GM21619 (cell line): ENCODE measurements around the gene GUCY2F.

Experiments used
- ATAC-seq: cut with Tn5 transposase; IDR thresholded peaks from one replicate; pipeline ENCODE4 v1.9.1; 2021; ENCODE audit not compliant: unreplicated experiment

Gene GUCY2F

DNA sequence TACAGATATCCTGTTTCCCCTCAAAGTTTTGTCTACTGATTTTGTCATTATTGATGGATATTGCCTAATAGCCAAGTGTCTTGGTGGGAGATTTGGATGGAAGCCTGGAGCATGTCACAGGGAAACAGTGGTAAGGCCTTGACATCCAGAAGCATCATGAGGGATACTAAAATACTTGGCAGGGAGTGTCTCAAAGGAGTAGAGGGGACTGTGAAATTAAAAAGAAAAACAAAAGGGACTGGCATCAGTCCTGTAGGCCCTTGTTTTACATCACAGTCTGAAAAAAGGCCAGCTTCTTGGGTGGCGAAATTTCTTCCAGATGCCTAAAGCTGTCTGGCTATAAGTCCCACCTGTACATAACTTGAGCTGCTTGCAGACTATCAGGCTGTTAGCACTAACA lies 83.8 kb downstream of the GUCY2F start:
- no peak for ATAC-seq

DNA sequence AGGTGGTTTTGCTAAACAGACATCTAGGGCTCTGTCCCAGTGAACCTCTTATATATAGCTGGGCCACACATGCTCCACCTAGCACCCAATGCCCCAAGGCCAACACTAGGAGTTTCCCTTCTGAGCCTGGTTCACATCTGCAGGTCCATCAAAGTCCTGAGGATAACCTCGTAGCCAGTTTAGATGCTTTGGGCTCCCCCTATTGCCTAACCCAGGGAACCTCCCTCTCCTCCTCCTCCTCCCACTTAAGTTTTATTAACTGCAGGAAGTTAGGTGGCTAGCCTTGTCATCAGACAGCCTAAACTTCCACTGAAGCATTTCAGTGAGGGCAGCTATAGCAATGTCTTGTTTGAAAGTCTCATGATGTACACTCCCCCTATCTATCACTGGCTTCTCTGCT lies 88.0 kb downstream of the GUCY2F start:
- ATAC-seq = no peak

DNA sequence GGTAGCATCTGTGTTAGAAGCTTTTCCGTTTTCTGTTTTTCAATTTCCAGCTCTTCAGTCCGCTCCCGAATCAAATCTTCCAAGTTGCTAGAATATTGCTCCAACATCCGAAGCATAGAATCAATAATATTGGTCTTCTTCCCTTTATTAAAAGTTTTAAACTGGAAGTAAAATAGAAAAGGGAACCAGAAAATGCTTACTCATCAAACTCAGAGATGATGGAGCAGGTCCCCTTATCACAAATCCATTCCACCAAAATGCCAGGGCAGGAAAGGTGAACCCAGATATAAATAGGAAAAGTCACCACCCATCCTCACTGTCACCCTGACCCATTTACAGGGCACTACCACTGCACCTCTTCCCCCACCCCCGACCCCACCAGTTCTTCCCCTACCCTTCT lies 89.0 kb downstream of the GUCY2F start:
- ATAC-seq = no peak

DNA sequence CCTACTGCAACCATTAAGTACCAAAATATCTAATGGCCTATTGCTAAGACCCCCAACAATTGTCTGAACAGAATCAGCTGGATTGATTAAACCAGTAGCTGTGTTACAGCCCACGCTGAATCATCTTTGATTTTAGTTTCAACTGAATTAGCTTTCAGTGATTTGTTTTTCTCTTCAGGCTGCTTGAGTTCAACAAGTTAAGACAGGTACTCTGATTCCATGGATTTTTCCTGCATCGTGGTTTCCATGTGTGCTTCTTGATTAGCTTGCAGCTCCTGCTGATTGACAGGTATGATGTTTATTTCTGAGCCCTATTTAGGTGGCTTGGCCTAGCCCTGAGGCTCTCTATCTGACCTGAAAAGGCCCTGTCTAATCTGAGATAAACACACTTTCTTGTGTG lies 91.3 kb downstream of the GUCY2F start:
- ATAC-seq = no peak

DNA sequence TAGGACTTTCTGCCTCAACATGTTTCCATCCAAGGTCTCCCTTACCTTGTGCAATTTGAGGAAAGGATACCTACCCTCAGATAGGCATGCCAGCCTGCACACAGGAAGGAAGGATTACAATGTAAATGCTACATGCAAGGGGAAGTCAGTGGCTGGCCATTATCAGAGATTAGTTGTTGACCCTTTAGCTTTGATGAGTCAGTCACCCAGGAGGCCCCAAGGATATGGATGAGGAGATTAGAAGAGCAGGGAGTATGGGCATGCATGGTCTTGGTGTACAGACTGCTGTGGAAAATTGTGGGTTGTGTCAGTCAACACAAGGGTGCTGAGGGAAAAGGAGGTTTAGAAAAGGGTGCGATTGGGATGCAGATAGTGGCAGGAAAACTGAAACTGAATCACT lies 92.0 kb downstream of the GUCY2F start:
- no peak for ATAC-seq

- no peak for ATAC-seq
Measured at GRCh38 chrX:109384699-109385098, 97.2 kb downstream of the GUCY2F start.

DNA sequence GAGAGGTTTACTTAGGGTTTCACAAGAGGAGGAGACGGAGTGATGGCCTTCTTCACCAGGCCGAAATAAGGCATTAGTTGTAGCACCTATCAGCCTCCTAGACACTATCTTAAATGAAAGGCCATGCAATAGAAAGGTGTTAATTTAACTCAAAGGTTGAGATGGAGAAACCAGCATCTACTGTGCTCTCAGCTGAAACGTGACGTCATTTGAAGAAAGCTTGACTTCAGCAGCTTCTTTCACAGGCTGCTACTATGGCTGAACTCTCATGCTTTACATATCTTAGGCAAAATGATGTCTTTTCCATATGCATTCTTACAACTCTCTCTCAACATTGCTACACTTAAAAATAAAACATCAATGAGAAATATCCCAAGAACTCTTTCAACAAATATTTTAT lies 99.6 kb downstream of the GUCY2F start:
- no peak for ATAC-seq

DNA sequence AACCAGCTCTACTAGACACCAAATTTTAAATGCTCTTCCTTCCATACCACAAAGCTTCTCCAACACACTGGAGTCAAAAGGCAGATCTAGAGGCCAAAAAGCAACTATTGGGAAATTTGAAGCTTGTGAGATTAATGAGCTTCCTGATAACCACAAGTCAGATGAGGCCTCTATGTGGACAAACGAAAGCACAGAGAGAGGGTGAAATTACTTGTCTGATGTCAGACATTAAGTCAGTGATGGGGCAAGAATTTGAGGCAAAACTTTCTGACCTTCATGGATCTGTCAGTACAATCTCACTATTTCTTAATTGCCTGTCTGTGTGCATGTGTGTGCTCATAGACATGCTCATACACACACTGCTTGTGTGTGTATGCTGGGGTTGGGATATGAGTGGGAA lies 103.6 kb downstream of the GUCY2F start:
- no peak for ATAC-seq

- ATAC-seq = no peak
Measured at GRCh38 chrX:109374262-109374960, 107.5 kb downstream of the GUCY2F start.

DNA sequence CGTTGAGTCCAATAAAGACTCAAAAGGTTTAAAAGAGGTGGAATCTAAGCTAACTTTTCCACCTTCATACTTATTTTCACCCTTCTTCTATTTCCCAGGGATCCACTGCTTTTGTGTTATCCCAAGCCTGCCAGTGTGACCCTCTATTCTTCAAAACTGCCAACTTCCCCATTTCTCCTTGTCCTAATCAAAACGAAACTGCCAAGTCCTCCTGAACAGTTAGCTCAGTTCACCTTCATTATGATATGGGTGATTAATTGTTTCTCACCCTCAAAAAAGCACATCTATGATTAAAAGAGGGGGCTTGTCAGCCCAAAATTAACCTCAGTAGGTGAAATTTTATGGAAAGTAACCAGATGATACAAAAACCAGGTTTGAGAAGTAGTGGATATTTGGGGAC lies 108.4 kb downstream of the GUCY2F start:
- no peak for ATAC-seq

DNA sequence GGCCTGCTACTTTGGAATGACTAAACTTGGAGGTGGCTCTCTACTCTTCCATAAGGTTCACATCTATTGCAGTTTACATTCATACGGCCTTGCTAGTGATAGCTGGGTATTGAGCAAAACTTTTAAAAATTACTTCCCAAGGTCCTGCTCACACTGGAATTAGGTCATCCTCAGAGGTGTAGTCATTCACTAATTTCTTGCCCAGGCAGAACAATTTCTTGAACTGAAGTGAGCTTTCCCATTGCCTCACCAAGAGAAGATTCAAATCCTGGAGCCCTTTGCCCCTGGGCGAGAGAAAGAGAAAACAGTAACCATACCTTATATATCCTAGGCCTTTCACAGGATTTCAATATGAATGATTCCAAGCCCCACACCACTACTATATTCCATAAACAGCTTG lies 109.2 kb downstream of the GUCY2F start:
- ATAC-seq = no peak

- ATAC-seq = no peak
Measured at GRCh38 chrX:109372291-109372690, 109.6 kb downstream of the GUCY2F start.

DNA sequence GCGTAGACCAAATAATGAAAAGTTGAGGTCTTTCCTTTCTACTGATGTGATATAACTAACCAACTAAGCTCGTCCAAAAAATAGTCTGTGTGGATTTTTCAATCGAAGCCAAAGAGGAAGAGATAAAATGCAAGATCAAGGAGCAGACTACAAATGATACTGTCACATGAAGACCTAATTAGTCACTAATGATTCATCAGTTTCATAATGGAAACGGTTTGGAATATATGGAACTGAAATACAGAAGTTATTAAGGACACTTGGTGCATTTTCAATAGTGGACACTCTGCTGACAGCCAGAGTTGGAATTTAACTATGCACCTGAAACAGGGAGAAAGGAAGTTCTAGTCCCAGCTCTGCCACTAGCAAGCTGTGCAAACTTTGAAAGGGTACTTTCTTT lies 119.8 kb downstream of the GUCY2F start:
- no peak for ATAC-seq

GRCh38 chrX:109360301-109360700 lies 121.6 kb downstream of the GUCY2F start:
- ATAC-seq = no peak

DNA sequence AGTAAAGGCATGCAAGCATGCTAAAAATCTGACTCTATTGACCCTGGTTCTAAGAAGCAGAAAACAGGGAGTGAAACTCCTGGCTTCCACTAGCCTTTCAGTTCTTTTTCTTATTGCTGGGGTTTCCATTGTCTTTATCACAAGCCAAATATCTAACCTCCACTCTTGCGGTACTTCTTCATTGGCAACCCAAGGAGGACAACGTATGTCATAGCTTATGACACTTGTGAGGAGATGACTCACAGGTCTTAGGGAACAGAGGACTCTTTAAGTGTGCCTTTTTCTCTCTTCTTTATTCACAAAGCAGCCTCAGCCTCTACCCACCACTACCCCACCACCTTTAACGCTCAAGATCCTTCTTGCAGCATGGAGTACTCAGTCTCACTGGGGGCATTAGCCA lies 124.2 kb downstream of the GUCY2F start:
- no peak for ATAC-seq

- no peak for ATAC-seq
Measured at GRCh38 chrX:109356684-109357083, 125.2 kb downstream of the GUCY2F start.

- no peak for ATAC-seq
Measured at GRCh38 chrX:109352066-109352588, 129.8 kb downstream of the GUCY2F start.

GRCh38 chrX:109351557-109351956 lies 130.3 kb downstream of the GUCY2F start:
- no peak for ATAC-seq

- no peak for ATAC-seq
Measured at GRCh38 chrX:109350551-109350950, 131.3 kb downstream of the GUCY2F start.

DNA sequence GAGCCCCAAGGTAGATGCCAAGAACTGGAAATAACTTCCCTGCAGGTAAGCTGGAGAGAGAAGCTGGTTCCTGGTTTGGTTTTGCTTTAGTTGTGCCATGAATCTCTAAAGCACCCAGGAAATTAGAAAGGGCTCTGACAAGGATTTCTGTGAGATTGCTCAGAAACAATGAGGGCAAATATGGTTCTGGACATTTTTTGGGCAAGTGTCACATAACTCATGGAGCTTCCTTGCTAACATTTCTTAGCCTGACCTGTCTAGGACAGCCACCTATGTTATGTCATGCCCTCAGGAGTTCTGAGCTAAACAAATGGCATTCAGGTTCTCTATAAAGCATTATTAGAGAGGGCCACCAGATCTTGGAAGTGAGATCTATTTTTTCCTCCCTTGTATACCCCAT lies 131.8 kb downstream of the GUCY2F start:
- ATAC-seq = no peak

DNA sequence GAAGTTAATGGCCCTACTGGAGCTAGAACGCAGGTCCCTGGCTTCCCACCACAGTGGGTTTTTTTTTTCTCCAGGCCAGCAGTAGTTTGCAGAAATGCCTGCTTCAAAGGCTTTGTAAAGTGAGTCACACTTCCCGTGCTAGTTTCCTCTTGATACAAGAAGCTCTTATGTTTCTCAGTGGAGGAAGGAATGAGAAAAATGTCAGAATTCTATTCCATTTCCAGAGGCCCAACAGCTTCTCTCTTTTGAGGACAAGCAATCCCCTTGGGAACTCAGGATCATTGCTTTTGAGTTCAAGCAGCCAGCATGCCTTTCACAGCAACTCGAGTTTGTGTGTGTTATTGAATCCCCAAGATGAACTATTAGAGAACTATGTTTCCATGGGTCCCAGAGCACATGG lies 134.3 kb downstream of the GUCY2F start:
- no peak for ATAC-seq

DNA sequence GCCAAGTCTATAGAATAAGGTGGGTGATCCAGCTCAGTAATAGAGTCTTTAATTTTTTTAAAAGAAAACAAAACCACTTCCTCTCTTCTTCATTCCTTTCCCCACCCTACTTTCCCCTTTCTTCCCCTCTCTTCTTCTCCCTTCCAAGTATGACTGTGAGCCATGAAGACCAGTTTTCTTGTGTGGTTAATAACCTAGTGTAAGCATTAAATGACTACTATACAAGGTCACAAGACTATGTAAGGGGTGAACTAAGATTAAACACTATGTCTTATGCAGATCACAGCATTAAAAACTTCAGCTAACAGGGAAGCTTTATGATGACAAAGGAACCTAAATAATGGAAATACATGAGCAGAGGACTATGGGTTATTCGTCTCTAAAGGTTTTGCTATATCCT lies 135.4 kb downstream of the GUCY2F start:
- no peak for ATAC-seq

DNA sequence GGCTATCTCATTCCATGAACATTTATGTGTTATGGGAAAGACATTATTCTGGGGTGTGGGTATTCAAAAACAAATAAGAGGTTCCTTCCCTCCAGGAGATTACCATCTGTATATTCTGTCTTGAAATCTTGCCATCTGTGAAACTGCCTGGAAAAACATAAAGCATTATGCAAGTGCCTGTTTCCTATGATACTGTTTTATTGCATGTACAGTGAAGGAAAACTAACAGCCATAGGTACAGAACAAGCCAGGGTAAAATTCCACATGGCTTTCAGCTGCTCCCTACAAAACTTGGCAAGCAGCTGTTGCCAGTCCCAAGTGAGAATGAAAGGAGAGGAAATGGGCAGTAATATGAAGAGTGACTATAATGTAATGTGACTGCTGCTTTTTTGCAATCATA lies 136.0 kb downstream of the GUCY2F start:
- no peak for ATAC-seq
